Measurements from ENCODE around the gene MAD1L1. TPM values are rescaled to one million over a fixed set of nuclear protein-coding genes. Genes with fewer than 3 reads are reported as not detected.
"Not testable (repeated sequence)": the region's sequence is repeated elsewhere in the genome, so short reads cannot be mapped to it uniquely, and the experiment has no call there.

The MAD1L1 gene
- total RNA-seq, 1 donor from 2014 or later, result 58.0 TPM

GRCh38 chr7:1831933-1832535 lies 400.7 kb downstream of the MAD1L1 start:
- not testable (repeated sequence) for DNase-seq

GRCh38 chr7:1831471-1831870 lies 401.3 kb downstream of the MAD1L1 start:
- not testable (repeated sequence) for DNase-seq

- not testable (repeated sequence) for DNase-seq
Observed at GRCh38 chr7:1829668-1830067, 403.1 kb downstream of the MAD1L1 start.

GRCh38 chr7:1829111-1829510 lies 403.6 kb downstream of the MAD1L1 start:
- no peak for DNase-seq

GRCh38 chr7:1828170-1828569 lies 404.6 kb downstream of the MAD1L1 start:
- not testable (repeated sequence) for DNase-seq

- DNase-seq, result not testable (repeated sequence)
Observed at GRCh38 chr7:1827521-1827981, 405.2 kb downstream of the MAD1L1 start.

- DNase-seq, result not testable (repeated sequence)
Observed at GRCh38 chr7:1826931-1827330, 405.8 kb downstream of the MAD1L1 start.

GRCh38 chr7:1825897-1826741 lies 406.6 kb downstream of the MAD1L1 start:
- no peak for DNase-seq

- not testable (repeated sequence) for DNase-seq
Observed at GRCh38 chr7:1825647-1825896, 407.2 kb downstream of the MAD1L1 start.

- DNase-seq, result not testable (repeated sequence)
Observed at GRCh38 chr7:1824882-1825646, 407.7 kb downstream of the MAD1L1 start.

GRCh38 chr7:1824151-1824881 lies 408.4 kb downstream of the MAD1L1 start:
- DNase-seq, result not testable (repeated sequence)

GRCh38 chr7:1823376-1824150 lies 409.2 kb downstream of the MAD1L1 start:
- DNase-seq, result no peak

GRCh38 chr7:1819259-1819841 lies 413.4 kb downstream of the MAD1L1 start:
- peak; percentile 43 for DNase-seq

GRCh38 chr7:1818575-1819258 lies 414.0 kb downstream of the MAD1L1 start:
- DNase-seq, result peak; percentile 81

- no peak for DNase-seq
Observed at GRCh38 chr7:1817061-1817712, 415.6 kb downstream of the MAD1L1 start.

- DNase-seq, result peak; percentile 45
Observed at GRCh38 chr7:1816451-1816850, 416.3 kb downstream of the MAD1L1 start.

GRCh38 chr7:1815551-1816281 lies 417.0 kb downstream of the MAD1L1 start:
- not testable (repeated sequence) for DNase-seq

GRCh38 chr7:1815051-1815481 lies 417.7 kb downstream of the MAD1L1 start:
- DNase-seq, result peak; percentile 89
